ENCODE data around the gene PSMA3. TPM values are rescaled to one million over a fixed set of nuclear protein-coding genes. Genes with fewer than 3 reads are reported as not detected.

Gene PSMA3
- total RNA-seq, 4 donors from 2014 or later, result 78.4 to 92.2 (median 82.4) TPM

DNA sequence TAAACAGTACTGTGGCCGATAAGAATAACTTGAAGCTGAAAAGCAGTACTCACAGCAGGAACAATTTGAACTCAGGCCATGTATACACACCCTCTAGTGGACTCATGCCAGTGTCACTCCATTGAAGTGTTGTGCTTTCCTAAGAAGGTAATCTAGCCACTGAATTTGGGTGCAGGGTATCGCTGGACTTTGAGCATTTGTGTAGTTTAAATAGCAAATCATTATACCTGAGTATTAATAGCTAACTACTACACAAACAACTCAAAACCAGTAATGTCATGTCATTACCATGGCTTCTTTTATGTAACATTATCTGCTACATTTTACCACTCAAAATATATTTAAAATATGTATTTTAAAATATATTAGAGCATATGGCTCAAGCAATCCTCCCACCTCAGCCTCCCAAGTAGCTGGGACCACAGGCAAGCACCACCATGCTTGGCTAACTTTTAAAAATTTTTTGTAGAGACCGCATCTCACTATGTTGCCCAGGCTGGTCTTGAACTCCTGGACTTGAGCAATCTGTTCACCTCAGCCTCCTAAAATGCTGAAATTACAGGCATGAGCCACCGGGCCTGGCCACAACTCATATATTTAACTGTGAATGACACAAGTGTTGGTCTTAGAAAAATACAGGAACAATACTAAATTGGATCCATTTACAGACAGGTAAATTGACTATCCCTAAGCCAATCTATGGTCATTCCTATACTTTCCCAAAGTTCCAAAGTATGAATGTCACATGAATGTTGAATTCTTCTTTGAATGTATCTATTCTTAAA, 28.1 kb downstream of the PSMA3 start:
- Histone ChIP-seq H3K9me3 (no peaks in the 10 kb centered on the region), H3K4me3 (no peak overlapping the region), H3K4me1 (peaks cover 12% of the 10 kb centered on the region), H3K36me3 (peaks cover 69% of the 10 kb centered on the region), H3K27ac (no peak overlapping the region), H3K27me3 (no peaks in the 10 kb centered on the region)
- 70% methylated on average over 4 of the region's 4 CpGs for WGBS
- no peak for DNase-seq (ENCODE audit: low spot score in 2 of 2)
- no peak for TF ChIP-seq EP300 (IDR thresholded peaks at IDR 0.05)
- TF ChIP-seq POLR2AphosphoS5 (IDR thresholded peaks at IDR 0.05), result no peak
- no peak for TF ChIP-seq CTCF (IDR thresholded peaks at IDR 0.05)
- TF ChIP-seq POLR2A (IDR thresholded peaks at IDR 0.05), result no peak

- Histone ChIP-seq H3K36me3 (peaks cover 64% of the 10 kb centered on the region), H3K9me3 (no peaks in the 10 kb centered on the region), H3K27ac (no peak overlapping the region), H3K4me3 (no peak overlapping the region), H3K4me1 (peaks cover 12% of the 10 kb centered on the region), H3K27me3 (no peaks in the 10 kb centered on the region)
- DNase-seq (ENCODE audit: low spot score in 2 of 2), result no peak
- TF ChIP-seq CTCF (IDR thresholded peaks at IDR 0.05) (no peak), EP300 (IDR thresholded peaks at IDR 0.05) (no peak), POLR2AphosphoS5 (IDR thresholded peaks at IDR 0.05) (no peak), POLR2A (IDR thresholded peaks at IDR 0.05) (no peak)
Measured at GRCh38 chr14:58274881-58275280, 30.2 kb downstream of the PSMA3 start.

- WGBS, result 75% methylated on average over 2 of the region's 2 CpGs
- H3K36me3 ChIP-seq, result peaks cover 56% of the 10 kb centered on the region
- H3K27me3 ChIP-seq, result no peaks in the 10 kb centered on the region
- H3K4me3 ChIP-seq, result no peak overlapping the region
- DNase-seq (ENCODE audit: low spot score in 2 of 2), result no peak
- H3K4me1 ChIP-seq, result peaks cover 16% of the 10 kb centered on the region
- TF ChIP-seq POLR2AphosphoS5 (IDR thresholded peaks at IDR 0.05), result no peak
- no peak for TF ChIP-seq CTCF (IDR thresholded peaks at IDR 0.05)
- H3K9me3 ChIP-seq, result no peaks in the 10 kb centered on the region
- H3K27ac ChIP-seq, result no peak overlapping the region
Measured at GRCh38 chr14:58275527-58276190, 31.0 kb downstream of the PSMA3 start.

DNA sequence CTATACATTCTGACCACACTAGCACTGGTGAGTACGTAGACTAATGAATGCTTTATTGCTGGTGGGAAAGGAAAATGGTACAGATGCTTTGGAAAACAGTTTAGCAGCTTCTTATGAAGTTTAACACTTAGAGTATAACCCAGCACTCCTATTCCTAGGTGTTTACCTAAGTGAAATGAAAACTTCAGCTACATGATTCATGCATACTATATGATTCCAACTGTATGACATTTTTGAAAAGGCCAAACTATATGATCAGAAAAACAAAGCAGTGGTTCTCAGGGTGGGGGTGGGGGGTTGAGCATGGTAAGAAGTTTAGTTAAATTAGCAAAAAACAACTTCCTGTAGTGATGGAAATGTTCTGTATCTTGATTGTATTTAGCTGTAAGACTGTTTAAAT, 31.6 kb downstream of the PSMA3 start:
- DNase-seq (ENCODE audit: low spot score in 2 of 2), result no peak
- H3K27me3 ChIP-seq, result no peaks in the 10 kb centered on the region
- H3K4me1 ChIP-seq, result peaks cover 22% of the 10 kb centered on the region
- no peak overlapping the region for H3K27ac ChIP-seq
- no peaks in the 10 kb centered on the region for H3K9me3 ChIP-seq
- H3K4me3 ChIP-seq, result no peak overlapping the region
- 58% methylated on average over 1 of the region's 1 CpG for WGBS
- TF ChIP-seq POLR2A (IDR thresholded peaks at IDR 0.05) (no peak), EP300 (IDR thresholded peaks at IDR 0.05) (no peak), POLR2AphosphoS5 (IDR thresholded peaks at IDR 0.05) (no peak), CTCF (IDR thresholded peaks at IDR 0.05) (no peak)
- peaks cover 51% of the 10 kb centered on the region for H3K36me3 ChIP-seq

- Histone ChIP-seq H3K27me3 (no peaks in the 10 kb centered on the region), H3K27ac (no peak overlapping the region), H3K9me3 (no peaks in the 10 kb centered on the region), H3K4me3 (no peak overlapping the region), H3K4me1 (peaks cover 33% of the 10 kb centered on the region), H3K36me3 (peaks cover 39% of the 10 kb centered on the region)
- 96% methylated on average over 8 of the region's 8 CpGs for WGBS
- no peak for DNase-seq (ENCODE audit: low spot score in 2 of 2)
- TF ChIP-seq POLR2AphosphoS5 (IDR thresholded peaks at IDR 0.05) (no peak), EP300 (IDR thresholded peaks at IDR 0.05) (no peak), CTCF (IDR thresholded peaks at IDR 0.05) (no peak)
Measured at GRCh38 chr14:58278177-58278576, 33.5 kb downstream of the PSMA3 start.
